Choroid plexus epithelial cell (primary cell): ENCODE measurements around the gene HEATR5B.
"Not testable (repeated sequence)": the region's sequence is repeated elsewhere in the genome, so short reads cannot be mapped to it uniquely, and the experiment has no call there.

Experiments
- DNase-seq: peaks from one replicate; pipeline ENCODE4 v3.0.0-alpha.2; 2010; ENCODE audit warnings: low read depth
- H3K4me3 ChIP-seq: 2 replicates; pipeline ENCODE4 v1.5.1; 2011; ENCODE audit warnings: low read depth, mild to moderate bottlenecking, control low read depth, low read length, moderate library complexity
- CTCF ChIP-seq: conservative IDR thresholded peaks from 2 replicates; pipeline ENCODE4 v1.5.1; 2011; ENCODE audit warnings: low read depth, mild to moderate bottlenecking, control low read depth, inconsistent platforms, low read length, moderate library complexity

HEATR5B gene

GRCh38 chr2:36993841-36994620 is 90.1 kb downstream of the HEATR5B start:
- DNase-seq: peak; percentile 4
- TF ChIP-seq CTCF: no peak
- no peak overlapping the region for H3K4me3 ChIP-seq

DNA sequence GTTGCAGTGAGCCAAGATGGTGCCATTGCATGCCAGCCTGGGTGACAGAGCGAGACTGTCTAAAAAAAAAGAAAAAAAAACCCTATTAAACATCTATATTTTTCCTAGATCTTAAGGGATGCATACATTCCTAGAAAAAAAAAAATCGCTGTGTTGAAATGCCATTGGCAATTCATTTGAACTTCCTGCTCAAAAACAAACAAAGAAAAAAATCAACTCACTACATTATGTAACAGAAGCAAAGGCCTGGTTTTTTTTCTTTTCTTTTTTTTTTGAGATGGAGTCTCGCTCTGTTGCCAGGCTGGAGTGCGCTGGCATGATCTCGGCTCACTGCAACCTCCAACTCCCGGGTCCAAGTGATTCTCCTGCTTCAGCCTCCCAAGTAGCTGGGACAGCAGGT is 96.2 kb downstream of the HEATR5B start:
- no peak for TF ChIP-seq CTCF
- no peak overlapping the region for H3K4me3 ChIP-seq
- no peak for DNase-seq

DNA sequence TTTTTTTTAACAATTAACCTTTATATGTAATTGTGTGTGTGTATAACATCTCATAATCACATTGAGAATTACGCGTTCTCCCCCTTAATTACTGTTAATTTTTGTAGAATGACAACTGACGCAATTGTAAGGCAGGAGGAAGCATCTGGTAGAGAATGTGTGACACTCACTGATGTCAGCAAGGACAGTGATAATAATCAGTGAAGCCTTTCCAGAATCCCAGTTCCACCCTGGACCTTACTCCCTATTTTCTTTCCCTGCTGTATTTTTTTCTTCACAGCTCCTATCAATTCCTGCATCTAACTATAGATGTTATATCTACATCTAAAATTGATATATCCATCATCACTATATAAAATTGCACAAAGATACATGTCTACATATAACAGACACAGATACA is 101.7 kb downstream of the HEATR5B start:
- TF ChIP-seq CTCF: no peak

DNA sequence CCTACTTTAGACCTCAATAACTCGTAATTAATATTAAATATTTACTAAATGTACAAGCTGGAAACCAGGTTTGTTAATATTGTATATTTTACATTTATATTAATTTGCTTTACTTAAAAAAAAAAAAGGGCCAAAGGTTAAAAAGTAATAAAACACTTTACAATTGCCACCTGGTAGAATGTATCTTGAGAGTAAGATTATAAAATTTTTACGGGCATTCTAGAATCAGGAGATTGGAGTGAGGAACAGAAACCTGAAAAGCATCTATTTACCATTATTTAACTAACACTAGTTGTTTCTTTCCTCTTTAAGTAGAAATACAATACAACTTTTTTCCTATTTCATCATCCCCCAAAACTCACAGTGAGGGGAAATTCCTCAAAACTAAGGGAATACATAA is 102.3 kb downstream of the HEATR5B start:
- H3K4me3 ChIP-seq: no peak overlapping the region
- no peak for DNase-seq
- no peak for TF ChIP-seq CTCF

More for the DNA sequence above, 101.7 kb downstream of the HEATR5B start:
- DNase-seq: no peak
- no peak overlapping the region for H3K4me3 ChIP-seq

DNA sequence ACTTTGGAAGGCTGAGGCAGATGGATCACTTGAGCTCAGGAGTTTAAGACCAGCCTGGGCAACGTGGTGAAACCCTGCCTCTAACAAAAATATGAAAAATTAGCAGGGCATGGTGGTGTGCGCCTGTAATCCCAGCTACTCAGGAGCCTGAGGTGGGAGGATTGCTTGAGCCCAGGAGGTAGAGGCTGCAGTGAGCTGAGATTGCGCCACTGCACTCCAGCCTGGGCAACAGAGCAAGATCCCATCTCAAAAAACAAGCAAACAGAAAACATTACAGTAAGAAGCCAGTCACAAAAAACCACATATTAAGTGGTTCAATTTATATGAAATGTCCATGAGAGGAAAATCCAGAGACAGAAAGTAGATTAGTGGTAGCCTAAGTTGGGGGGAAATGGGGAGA is 105.2 kb downstream of the HEATR5B start:
- H3K4me3 ChIP-seq, DNase-seq: not testable (repeated sequence)

DNA sequence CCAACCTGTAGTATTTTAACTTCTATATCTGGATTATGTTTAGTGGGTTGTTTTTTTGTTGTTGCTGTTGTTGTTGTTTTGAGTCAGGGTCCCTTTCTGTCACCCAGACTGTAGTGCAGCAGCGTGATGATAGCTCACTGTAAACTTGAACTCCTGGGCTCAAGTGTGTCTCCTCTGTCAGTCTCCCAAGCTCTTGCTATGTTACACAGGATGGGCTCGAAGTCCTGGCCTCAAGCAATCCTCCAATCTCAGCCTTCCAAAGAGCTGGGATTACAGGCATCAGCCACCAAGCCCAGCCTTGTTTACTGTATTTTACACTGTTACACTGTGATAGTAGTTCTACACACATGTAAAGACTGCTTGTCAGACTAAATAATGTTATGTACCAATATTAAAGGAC is 108.1 kb downstream of the HEATR5B start:
- TF ChIP-seq CTCF: no peak
- no peak overlapping the region for H3K4me3 ChIP-seq
- no peak for DNase-seq

GRCh38 chr2:36975306-36975705 is 108.9 kb downstream of the HEATR5B start:
- no peak for TF ChIP-seq CTCF
- no peak for DNase-seq
- H3K4me3 ChIP-seq: no peak overlapping the region
